ENCODE results near the gene CRISP3.
"Not testable (repeated sequence)": the region's sequence is repeated elsewhere in the genome, so short reads cannot be mapped to it uniquely, and the experiment has no call there.

CRISP3 gene, protein sequence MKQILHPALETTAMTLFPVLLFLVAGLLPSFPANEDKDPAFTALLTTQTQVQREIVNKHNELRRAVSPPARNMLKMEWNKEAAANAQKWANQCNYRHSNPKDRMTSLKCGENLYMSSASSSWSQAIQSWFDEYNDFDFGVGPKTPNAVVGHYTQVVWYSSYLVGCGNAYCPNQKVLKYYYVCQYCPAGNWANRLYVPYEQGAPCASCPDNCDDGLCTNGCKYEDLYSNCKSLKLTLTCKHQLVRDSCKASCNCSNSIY

DNA sequence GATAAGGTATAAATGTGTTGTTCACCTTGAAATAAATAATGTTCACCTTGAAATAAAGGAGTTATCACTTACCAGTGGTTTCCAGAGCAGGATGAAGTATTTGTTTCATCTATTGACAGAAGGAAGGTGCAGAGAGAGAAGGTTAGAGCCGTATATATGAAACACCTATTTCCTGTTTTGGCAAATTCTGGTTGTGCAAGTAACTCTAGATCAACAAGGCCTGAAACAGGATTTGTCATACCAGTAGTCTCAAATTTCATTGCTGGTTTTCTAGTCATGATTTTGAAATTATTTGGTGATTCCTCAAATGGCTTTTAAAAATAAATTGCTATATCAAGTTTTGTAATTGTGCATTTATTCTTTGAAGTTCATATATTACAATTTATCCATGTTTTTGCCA is at the start of gene CRISP3:
Gene CRISP3 (minus strand): TSS at position 130 of the 400 bp plus-strand sequence. CDS start 21 bp downstream, at position 109.
- DNase-seq: no peak

- DNase-seq: no peak
Measured at GRCh38 chr6:49790341-49790740, 46.2 kb upstream of the CRISP3 start.

GRCh38 chr6:49787176-49787575 is 43.0 kb upstream of the CRISP3 start, which contains the start of gene PGK2:
Gene PGK2, minus strand, starts transcription at chr6:49787285. Its CDS starts 98 bp downstream, at chr6:49787187.
- DNase-seq: no peak

- DNase-seq: no peak
Measured at GRCh38 chr6:49784272-49784671, 40.1 kb upstream of the CRISP3 start.

GRCh38 chr6:49782725-49783124 is 38.5 kb upstream of the CRISP3 start:
- no peak for DNase-seq

DNA sequence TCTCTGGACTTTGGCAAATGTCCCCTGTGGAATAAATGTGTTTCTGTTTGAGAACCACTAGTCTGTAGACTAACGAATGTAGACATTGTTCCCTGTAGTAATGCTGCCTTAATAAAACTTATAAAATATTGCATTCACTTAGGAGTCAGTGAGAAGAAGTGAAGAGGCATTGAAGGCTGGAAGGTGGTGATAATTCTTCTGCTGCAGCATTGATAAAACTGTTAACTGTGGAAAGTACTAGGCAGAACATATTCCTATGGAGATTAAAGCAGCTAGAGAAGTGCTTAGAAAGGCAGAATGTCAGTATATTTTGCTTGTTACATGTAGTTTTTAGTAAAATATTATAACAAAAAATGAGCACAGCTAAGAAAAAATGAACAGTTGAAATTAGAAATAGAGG is 38.1 kb upstream of the CRISP3 start:
- DNase-seq: no peak

- DNase-seq: no peak
Measured at GRCh38 chr6:49776444-49776843, 32.3 kb upstream of the CRISP3 start.

GRCh38 chr6:49775043-49775442 is 30.9 kb upstream of the CRISP3 start:
- DNase-seq: no peak

DNA sequence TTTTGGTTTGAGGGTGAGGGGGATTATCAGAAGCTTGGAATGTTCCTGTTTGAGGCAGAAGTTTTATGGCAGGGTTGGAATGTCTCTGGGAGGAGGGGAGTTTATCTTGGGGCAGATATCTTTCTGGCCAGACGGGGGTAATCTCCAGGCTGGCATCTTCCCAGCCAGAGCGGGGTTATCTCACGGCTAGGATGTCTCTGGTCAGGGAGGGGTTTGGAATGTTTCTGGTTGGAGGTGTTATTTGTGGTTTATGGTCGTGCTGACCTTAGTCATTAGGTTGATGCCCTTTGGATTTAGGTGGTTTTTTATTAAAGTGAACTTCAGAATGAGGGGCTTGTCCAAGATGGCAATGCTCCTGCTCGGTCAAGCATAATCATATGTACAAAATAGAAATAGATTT is 28.1 kb upstream of the CRISP3 start:
- DNase-seq: no peak

- DNase-seq: no peak
Measured at GRCh38 chr6:49766762-49767161, 22.6 kb upstream of the CRISP3 start.

GRCh38 chr6:49764571-49765236 is 20.5 kb upstream of the CRISP3 start:
- no peak for DNase-seq

DNA sequence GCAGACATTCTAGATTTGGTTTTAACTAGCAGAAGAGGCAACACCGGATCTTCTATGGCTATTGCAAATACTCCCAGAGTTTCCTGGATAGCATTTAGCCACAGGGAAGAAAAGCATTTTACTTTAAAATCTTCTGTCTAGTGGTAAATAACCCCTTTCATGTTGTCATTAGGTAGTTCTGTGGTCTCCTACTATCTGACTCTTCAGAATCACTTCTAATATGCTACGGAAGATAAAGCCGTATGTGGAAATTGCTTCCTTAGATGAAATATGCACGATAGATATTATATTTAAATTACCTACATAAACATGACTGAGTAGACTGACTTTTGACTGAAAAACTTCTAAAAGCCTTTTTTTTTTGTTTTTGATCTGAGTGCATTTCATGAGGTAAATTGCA is 759 bp downstream of the CRISP3 start:
- DNase-seq: no peak

- DNase-seq: no peak
Measured at GRCh38 chr6:49739423-49739822, 4.8 kb downstream of the CRISP3 start.

DNA sequence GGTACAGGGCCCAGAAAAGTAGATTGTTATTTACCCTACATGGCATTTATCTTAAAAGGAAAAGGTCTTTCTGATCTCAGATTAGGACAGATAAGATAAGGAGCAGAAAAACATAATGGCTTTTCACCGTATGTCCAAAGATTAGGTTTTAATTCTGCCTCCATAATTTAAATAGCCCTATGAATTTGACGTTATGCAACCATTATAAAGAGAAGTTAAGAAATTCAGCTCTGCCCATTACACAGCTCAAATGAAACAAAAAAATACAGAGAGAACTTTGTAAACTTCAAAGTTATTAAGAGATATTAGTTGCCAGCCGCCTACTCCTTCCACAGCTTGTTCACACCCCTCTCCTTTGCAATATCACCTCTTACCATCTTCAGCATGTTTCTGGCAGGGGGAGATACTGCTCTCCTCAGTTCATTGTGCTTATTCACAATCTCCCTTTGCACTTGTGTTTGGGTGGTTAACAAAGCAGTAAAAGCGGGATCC is 8.1 kb downstream of the CRISP3 start:
- DNase-seq: no peak

DNA sequence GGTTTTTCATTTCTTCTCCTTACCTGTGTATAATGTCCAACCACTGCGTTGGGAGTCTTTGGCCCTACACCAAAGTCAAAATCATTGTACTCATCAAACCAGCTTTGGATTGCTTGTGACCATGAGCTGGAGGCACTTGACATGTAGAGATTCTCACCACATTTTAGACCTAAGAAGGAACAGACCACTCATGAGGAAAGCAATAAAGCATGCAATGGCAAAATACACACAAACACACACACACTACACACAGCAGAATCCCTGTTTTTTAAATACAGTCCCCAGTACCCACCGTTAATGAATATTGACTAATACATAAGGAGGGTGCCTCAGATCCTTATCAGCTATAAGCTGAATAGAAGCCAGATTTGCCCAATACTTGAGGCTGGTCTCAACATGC is 10.5 kb downstream of the CRISP3 start:
- no peak for DNase-seq

DNA sequence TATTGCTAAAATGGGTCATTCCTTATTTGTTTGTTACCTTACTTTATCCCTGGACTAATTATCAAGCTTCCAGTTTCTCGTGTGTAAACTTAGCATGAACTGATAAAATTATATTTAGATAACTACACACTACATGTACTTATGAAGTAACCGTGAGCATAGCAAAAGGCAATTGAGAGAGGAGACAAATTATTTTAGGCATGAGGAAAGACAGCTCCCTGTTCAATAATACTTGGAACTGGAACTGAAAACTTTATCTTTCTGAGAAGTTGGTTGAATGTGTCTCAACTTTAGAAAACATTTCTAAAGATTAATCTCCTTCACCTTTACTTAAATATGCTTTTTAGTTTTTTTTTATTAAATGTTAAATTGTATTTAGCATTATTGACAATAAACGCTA is 11.4 kb downstream of the CRISP3 start:
- DNase-seq: no peak

DNA sequence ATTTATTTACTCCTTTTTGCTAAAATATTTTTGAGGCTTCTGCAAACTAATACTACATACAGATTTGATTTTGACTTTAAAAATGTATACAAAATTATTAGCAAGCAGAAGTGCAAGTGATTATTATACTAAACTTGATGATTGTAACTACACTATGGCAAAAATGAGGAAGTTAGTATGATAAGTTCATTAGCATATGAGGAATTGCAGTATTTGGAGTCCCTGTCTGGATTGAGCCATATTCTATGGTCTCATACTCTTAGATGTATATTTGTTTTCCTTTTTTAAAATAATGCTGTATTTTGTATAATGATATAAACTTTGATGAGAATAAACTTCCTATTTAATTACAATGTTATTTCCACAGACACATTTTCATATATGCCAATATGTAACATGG is 13.9 kb downstream of the CRISP3 start:
- no peak for DNase-seq

GRCh38 chr6:49723917-49724316 is 20.3 kb downstream of the CRISP3 start:
- DNase-seq: not testable (repeated sequence)

DNA sequence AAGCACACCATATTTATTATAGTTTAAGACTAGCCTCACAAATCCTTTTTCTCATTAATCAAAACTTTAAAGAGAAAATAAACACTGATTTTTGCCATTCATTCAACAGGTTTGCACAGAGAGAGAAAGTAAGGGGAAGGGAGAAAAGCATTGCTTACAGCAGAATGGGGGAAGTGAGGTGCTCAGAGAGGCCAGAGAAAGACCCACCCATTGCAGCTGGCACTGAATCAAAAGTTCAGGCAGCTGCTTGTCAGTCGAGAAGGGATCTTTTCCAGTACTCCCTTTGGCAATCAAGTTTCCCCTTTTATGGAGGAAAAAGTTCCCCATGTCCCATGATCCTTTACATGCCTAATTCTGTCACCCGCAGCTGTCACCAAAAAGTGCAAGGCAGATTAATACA is 22.9 kb downstream of the CRISP3 start:
- DNase-seq: no peak

DNA sequence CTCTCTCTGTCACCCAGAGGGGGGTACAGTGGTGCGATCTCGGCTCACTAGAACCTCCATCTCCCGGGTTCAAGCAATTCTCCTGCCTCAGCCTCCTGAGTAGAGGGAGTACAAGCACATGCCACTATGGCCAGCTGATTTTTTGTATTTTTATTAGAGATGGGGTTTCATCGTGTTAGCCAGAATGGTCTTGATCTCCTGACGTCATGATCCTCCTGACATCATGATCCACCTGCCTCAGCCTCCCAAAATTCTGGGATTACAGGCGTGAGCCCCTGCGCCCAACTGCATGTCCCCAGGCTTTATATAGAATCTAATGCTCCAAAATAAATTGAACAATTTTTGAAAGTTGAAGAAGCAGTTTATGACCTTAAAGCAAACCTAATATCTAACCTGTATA is 23.8 kb downstream of the CRISP3 start:
- no peak for DNase-seq

- DNase-seq: no peak
Measured at GRCh38 chr6:49713346-49713745, 30.8 kb downstream of the CRISP3 start, which contains the start of gene CRISP2. Gene CRISP2, minus strand, starts transcription at chr6:49713543. Its CDS starts 4,347 bp downstream, at chr6:49709196.

DNA sequence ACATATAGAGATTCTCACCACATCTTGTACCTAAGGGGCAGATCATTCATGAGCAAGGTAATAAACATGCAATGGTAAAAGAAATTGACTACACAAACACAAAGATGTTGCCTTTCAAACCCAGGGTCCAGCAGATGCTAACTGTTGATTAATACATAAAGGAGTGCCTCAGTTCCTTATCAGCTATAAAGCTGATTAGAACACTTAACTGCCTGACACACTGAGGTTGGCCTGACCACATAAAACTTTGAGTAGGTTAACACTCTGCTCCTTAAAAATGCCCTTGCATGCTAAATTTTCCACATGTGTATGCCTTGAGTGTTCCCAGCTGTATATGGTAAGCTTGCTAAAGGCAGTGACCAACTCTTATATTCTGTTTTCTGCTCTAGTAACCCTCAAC is 45.7 kb downstream of the CRISP3 start:
- no peak for DNase-seq

GRCh38 chr6:49693512-49693911 is 50.7 kb downstream of the CRISP3 start:
- DNase-seq: no peak

- DNase-seq: no peak
Measured at GRCh38 chr6:49692534-49692933, 51.7 kb downstream of the CRISP3 start.

Data from activated CD4-positive, CD25-positive, alpha-beta regulatory T cell treated with anti-CD3 and anti-CD28 coated beads, Interleukin-2, amount 50 U/mL, for 72 hours (primary cell).